Adipose tissue (tissue), 3 donors: Measurements from ENCODE around the gene CTSC. TPM values are rescaled to one million over a fixed set of nuclear protein-coding genes. Genes with fewer than 3 reads are reported as not detected.

Experiments used
- H3K27ac ChIP-seq: one replicate; pipeline ENCODE4 v1.5.1; 2013; ENCODE audit warnings: low read depth, low read length
- WGBS, 3 donors: extraction: QIAGEN DNeasy Blood & Tissue Kit; methylation state at CpG; one replicate each; pipeline ENCODE4 v1.1.7; 2013; 5-methylcytosine and 5-hydroxymethylcytosine counted together
- polyA plus RNA-seq, 3 donors: library from polyadenylated mRNA; stranded (reverse); fragments of 200-250 nt; gene quantifications; one replicate each; pipeline ENCODE4 v1.2.3, GENCODE V29; 2013
- donor health status: healthy with polysubstance abuse.
- donor health status: Bipolar disorder and iron deficiency.
- donor health status: healthy.

Gene CTSC
- polyA plus RNA-seq, 3 donors = 26.1 to 146 (median 51.5) TPM

GRCh38 chr11:88355887-88356286, 18.4 kb upstream of the CTSC start:
- WGBS, 3 donors = 51 to 73% (median 60%) methylated on average over 2 of the region's 2 CpGs

GRCh38 chr11:88354912-88355311, 17.4 kb upstream of the CTSC start:
- WGBS, 3 donors = 78 to 91% (median 85%) methylated on average over 2 of the region's 2 CpGs
- no peak overlapping the region for H3K27ac ChIP-seq

More at GRCh38 chr11:88355887-88356286, 18.4 kb upstream of the CTSC start:
- H3K27ac ChIP-seq = no peak overlapping the region

- H3K27ac ChIP-seq = no peak overlapping the region
- WGBS, 3 donors = 83 to 84% (median 84%) methylated on average over 4 of the region's 4 CpGs
These were observed 16.4 kb upstream of the CTSC start for GRCh38 chr11:88353835-88354496.

GRCh38 chr11:88353386-88353785, 15.8 kb upstream of the CTSC start:
- no peak overlapping the region for H3K27ac ChIP-seq
- 92 to 94% (median 94%) methylated on average over 3 of the region's 3 CpGs for WGBS, 3 donors

GRCh38 chr11:88352139-88352538, 14.6 kb upstream of the CTSC start:
- H3K27ac ChIP-seq = no peak overlapping the region

GRCh38 chr11:88348870-88349269, 11.3 kb upstream of the CTSC start:
- H3K27ac ChIP-seq = no peak overlapping the region
- 36 to 69% (median 45%) methylated on average over 1 of the region's 1 CpG for WGBS, 3 donors

GRCh38 chr11:88345949-88346348, 8.4 kb upstream of the CTSC start:
- no peak overlapping the region for H3K27ac ChIP-seq
- 86 to 98% (median 97%) methylated on average over 1 of the region's 1 CpG for WGBS, 3 donors

- no peak overlapping the region for H3K27ac ChIP-seq
- WGBS, 3 donors = 67 to 92% (median 73%) methylated on average over 2 of the region's 2 CpGs
These were observed 7.9 kb upstream of the CTSC start for GRCh38 chr11:88345408-88345807.

GRCh38 chr11:88344869-88345268, 7.3 kb upstream of the CTSC start:
- no peak overlapping the region for H3K27ac ChIP-seq
- 71 to 81% (median 75%) methylated on average over 2 of the region's 2 CpGs for WGBS, 3 donors

GRCh38 chr11:88341522-88342251, 4.2 kb upstream of the CTSC start:
- H3K27ac ChIP-seq = no peak overlapping the region
- 86 to 91% (median 88%) methylated on average over 4 of the region's 4 CpGs for WGBS, 3 donors

- WGBS, 3 donors = 64 to 88% (median 79%) methylated on average over 3 of the region's 3 CpGs
- H3K27ac ChIP-seq = no peak overlapping the region
These were observed 2.9 kb upstream of the CTSC start for GRCh38 chr11:88340366-88340935.

- 1 to 2% (median 1%) methylated on average over 15 of the region's 15 CpGs for WGBS, 3 donors
- H3K27ac ChIP-seq = peak overlapping the region; percentile 51
These were observed 592 bp upstream of the CTSC start for GRCh38 chr11:88337987-88338668.

GRCh38 chr11:88335284-88335683, 2.3 kb downstream of the CTSC start:
- WGBS, 3 donors = 50 to 85% (median 65%) methylated on average over 4 of the region's 4 CpGs

GRCh38 chr11:88333862-88334261, 3.7 kb downstream of the CTSC start:
- H3K27ac ChIP-seq = no peak overlapping the region
- 76 to 95% (median 91%) methylated on average over 2 of the region's 2 CpGs for WGBS, 3 donors

More at GRCh38 chr11:88335284-88335683, 2.3 kb downstream of the CTSC start:
- no peak overlapping the region for H3K27ac ChIP-seq

GRCh38 chr11:88332851-88333250, 4.7 kb downstream of the CTSC start:
- 69 to 92% (median 71%) methylated on average over 1 of the region's 1 CpG for WGBS, 3 donors

GRCh38 chr11:88330826-88331428, 6.6 kb downstream of the CTSC start:
- no peak overlapping the region for H3K27ac ChIP-seq
- WGBS, 3 donors = 85 to 89% (median 89%) methylated on average over 5 of the region's 5 CpGs

More at GRCh38 chr11:88332851-88333250, 4.7 kb downstream of the CTSC start:
- H3K27ac ChIP-seq = no peak overlapping the region

- 88 to 92% (median 92%) methylated on average over 8 of the region's 8 CpGs for WGBS, 3 donors
- no peak overlapping the region for H3K27ac ChIP-seq
These were observed 7.8 kb downstream of the CTSC start for GRCh38 chr11:88329563-88330250.
